HCT116 (cell line): ENCODE measurements around the gene ITIH1. TPM values are rescaled to one million over a fixed set of nuclear protein-coding genes. Genes with fewer than 3 reads are reported as not detected.

Experiments used
- ATAC-seq: fragments of 200-7000 bp; cut with Tn5 transposase; 2 replicates; pipeline ENCODE4 v1.9.1; 2020; ENCODE audit warnings: mild to moderate bottlenecking, moderate library complexity
- BruUV-seq: library from RNA; stranded (reverse); fragments of 400-500 nt; replicated peaks from 2 replicates; lab custom pipeline; 2021; lab: Mats Ljungman, UMichigan
- CTCF ChIA-PET: fragments of 300-600 bp; sonication (Branson Sonifier 250); formaldehyde crosslinking; loops from one replicate; lab custom pipeline; 2021; ENCODE audit warnings: antibody characterized with exemption; lab: Charles Lee
- POLR2A ChIA-PET: fragments of 300-600, 350-600 bp; sonication (Branson Sonifier 250); formaldehyde crosslinking; loops from one replicate; lab custom pipeline; 2021; ENCODE audit warnings: antibody characterized with exemption; lab: Charles Lee
- RAD21 ChIA-PET, 2 experiments: fragments of 300-600 bp; sonication (Branson Sonifier 250); formaldehyde crosslinking; loops; one replicate each; lab custom pipeline; 2023; ENCODE audit warnings: low total read pairs in 2 of 2; ENCODE audit not compliant: uncharacterized antibody in 2 of 2, unreplicated experiment in 2 of 2, low non-redundant PET in 1 of 2; lab: Charles Lee
- DNase-seq: peaks from one replicate; pipeline ENCODE4 v3.0.0-alpha.2; 2010; ENCODE audit warnings: low read depth, low spot score
- H2AFZ ChIP-seq: fragments of 200-600 bp; shearing (Covaris generic), sonication (generic); 2 replicates; pipeline ENCODE4 v1.6.1; 2017; ENCODE audit warnings: low read depth, mixed run types, mixed read lengths, antibody characterized with exemption, low read length; ENCODE audit not compliant: poor library complexity, severe bottlenecking
- H3K27ac ChIP-seq: 2 replicates; pipeline ENCODE4 v1.5.1; 2012; ENCODE audit warnings: low read depth, low read length
- H3K27me3 ChIP-seq: fragments of 200-600 bp; sonication (generic); 2 replicates; pipeline ENCODE4 v1.6.1; 2016; ENCODE audit warnings: mixed run types, low read length, mixed read lengths; ENCODE audit not compliant: insufficient read depth
- H3K36me3 ChIP-seq, 2 experiments: fragments of 200-500 bp in 1 of 2; fragments of 200-600 bp in 1 of 2; sonication (Bioruptor generic) in 1 of 2; sonication (generic) in 1 of 2; 2 replicates each; pipeline versions ENCODE4 v1.5.1 to v1.6.1; 2014 to 2016; ENCODE audit warnings: low read length in 2 of 2, inconsistent platforms in 1 of 2, mixed read lengths in 1 of 2, mixed run types in 1 of 2; ENCODE audit not compliant: insufficient read depth in 2 of 2, control insufficient read depth in 1 of 2
- H3K4me1 ChIP-seq, 2 experiments: fragments of 200-600 bp in 1 of 2; sonication (generic) in 1 of 2; 2 replicates each; pipeline versions ENCODE4 v1.5.1 to v1.6.1; 2012 to 2017; ENCODE audit warnings: low read length in 2 of 2, inconsistent platforms in 1 of 2, mild to moderate bottlenecking in 1 of 2, mixed read lengths in 1 of 2, mixed run types in 1 of 2, moderate library complexity in 1 of 2; ENCODE audit not compliant: insufficient read depth in 2 of 2, control insufficient read depth in 1 of 2
- H3K4me2 ChIP-seq: fragments of 200-600 bp; sonication (generic); 2 replicates; pipeline ENCODE4 v1.6.1; 2017; ENCODE audit warnings: mixed run types, low read length, mixed read lengths
- H3K4me3 ChIP-seq, 2 experiments: fragments of 200-600 bp in 1 of 2; sonication (generic) in 1 of 2; replicated peaks in 1 of 2; 2 replicates each; pipeline ENCODE4 v1.5.1; 2011 to 2016; ENCODE audit warnings: low read length in 2 of 2, control low read depth in 1 of 2, low read depth in 1 of 2, mild to moderate bottlenecking in 1 of 2, mixed read lengths in 1 of 2, mixed run types in 1 of 2
- H3K79me2 ChIP-seq: fragments of 200-600 bp; sonication (generic); 2 replicates; pipeline ENCODE4 v1.6.1; 2017; ENCODE audit warnings: mild to moderate bottlenecking, mixed run types, low read length, moderate library complexity, mixed read lengths; ENCODE audit not compliant: insufficient read depth
- H3K9ac ChIP-seq: fragments of 200-600 bp; sonication (generic); 2 replicates; pipeline ENCODE4 v1.6.1; 2016; ENCODE audit warnings: low read length, mixed read lengths
- H3K9me2 ChIP-seq: fragments of 200-600 bp; sonication (generic), shearing (Covaris generic); 2 replicates; pipeline ENCODE4 v1.6.1; 2017; ENCODE audit warnings: mixed run types, mild to moderate bottlenecking, moderate library complexity; ENCODE audit not compliant: insufficient read depth
- H3K9me3 ChIP-seq, 2 experiments: fragments of 200-500 bp in 1 of 2; fragments of 200-600 bp in 1 of 2; sonication (Bioruptor generic) in 1 of 2; sonication (generic) in 1 of 2; 2 replicates each; pipeline ENCODE4 v1.6.1; 2014 to 2017; ENCODE audit warnings: low read length in 2 of 2, mixed read lengths in 2 of 2, inconsistent platforms in 1 of 2, low read depth in 1 of 2, mild to moderate bottlenecking in 1 of 2, mixed run types in 1 of 2, moderate library complexity in 1 of 2; ENCODE audit not compliant: control insufficient read depth in 1 of 2, insufficient read depth in 1 of 2
- H4K20me1 ChIP-seq: fragments of 200-600 bp; sonication (generic), shearing (Covaris generic); 2 replicates; pipeline ENCODE4 v1.6.1; 2017; ENCODE audit warnings: mixed run types, mild to moderate bottlenecking, moderate library complexity; ENCODE audit not compliant: insufficient read depth
- CTCF ChIP-seq, 3 experiments: fragments of 200-600 bp in 1 of 3; sonication (generic) in 1 of 3; IDR thresholded peaks in 2 of 3; conservative IDR thresholded peaks in 1 of 3; 2 replicates each; pipeline ENCODE4 v1.5.1; 2012 to 2017; ENCODE audit warnings: low read depth in 2 of 3, low read length in 2 of 3, antibody characterized with exemption in 1 of 3, borderline replicate concordance in 1 of 3, control low read depth in 1 of 3, mild to moderate bottlenecking in 1 of 3, mixed read lengths in 1 of 3, mixed run types in 1 of 3, moderate library complexity in 1 of 3; ENCODE audit not compliant: insufficient read depth in 1 of 3
- ELF1 ChIP-seq: IDR thresholded peaks from 2 replicates; pipeline ENCODE4 v1.6.1; 2012; ENCODE audit warnings: low read depth, borderline replicate concordance
- FOSL1 ChIP-seq: IDR thresholded peaks from 2 replicates; pipeline ENCODE4 v1.6.1; 2012; ENCODE audit warnings: low read depth
- JUND ChIP-seq: IDR thresholded peaks from 2 replicates; pipeline ENCODE4 v1.6.1; 2012
- RAD21 ChIP-seq: IDR thresholded peaks from 2 replicates; pipeline ENCODE4 v1.6.1; 2012; ENCODE audit warnings: low read depth, mild to moderate bottlenecking
- REST ChIP-seq: IDR thresholded peaks from 2 replicates; pipeline ENCODE4 v1.6.1; 2012; ENCODE audit warnings: low read depth
- TCF7L2 ChIP-seq: IDR thresholded peaks from 2 replicates; pipeline ENCODE4 v1.7.0; 2011; ENCODE audit warnings: borderline replicate concordance, inconsistent platforms; ENCODE audit not compliant: insufficient read depth, insufficient read length; ENCODE audit errors: extremely low read depth
- ZFX ChIP-seq: fragments of 450-650 bp; IDR thresholded peaks from 2 replicates; pipeline ENCODE4 v1.6.1; 2017
- intact Hi-C: fragments of 100-400 bp; cut with micrococcal nuclease; formaldehyde crosslinking; loops from 2 replicates; pipeline ENCODE4 v1.10.0; 2022
- total RNA-seq: library from RNA; stranded (reverse); gene quantifications from one replicate; pipeline ENCODE4 v1.2.1, GENCODE V29; 2021; ENCODE audit not compliant: unreplicated experiment

The ITIH1 gene
- total RNA-seq, 1 experiment from 2014 or later, result 0.37 TPM

DNA sequence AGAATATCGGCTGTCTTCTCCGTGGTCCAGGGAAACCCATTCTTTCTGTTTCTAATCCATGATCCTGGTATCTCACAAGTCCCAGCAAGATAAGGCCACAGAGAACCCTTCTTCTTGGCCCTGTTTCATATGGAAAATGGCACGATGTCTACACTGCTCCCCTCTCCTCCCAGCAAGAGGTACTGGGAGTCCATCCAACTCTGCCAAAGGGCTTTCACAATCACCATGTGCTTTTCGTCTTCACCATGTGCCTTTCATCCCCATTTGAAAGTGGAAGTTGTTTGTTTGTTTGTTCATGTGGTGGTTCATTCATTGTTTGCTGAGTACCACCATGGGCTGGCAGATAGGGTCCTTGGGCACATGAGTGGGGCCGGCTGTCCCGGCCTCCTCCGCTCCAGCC lies 22.7 kb downstream of the ITIH1 start (continued):
- TF ChIP-seq CTCF (IDR thresholded peaks at IDR 0.05 in 2 of 3, conservative IDR thresholded peaks at IDR 0.05 in 1 of 3; ENCODE audit: borderline replicate concordance in 1 of 3, insufficient read depth in 1 of 3, low read depth in 2 of 3, low read length in 2 of 3) (no peak), ZFX (no peak), ELF1 (no peak), REST (no peak)
- TF ChIP-seq, all 23 proteins: peak for 0

DNA sequence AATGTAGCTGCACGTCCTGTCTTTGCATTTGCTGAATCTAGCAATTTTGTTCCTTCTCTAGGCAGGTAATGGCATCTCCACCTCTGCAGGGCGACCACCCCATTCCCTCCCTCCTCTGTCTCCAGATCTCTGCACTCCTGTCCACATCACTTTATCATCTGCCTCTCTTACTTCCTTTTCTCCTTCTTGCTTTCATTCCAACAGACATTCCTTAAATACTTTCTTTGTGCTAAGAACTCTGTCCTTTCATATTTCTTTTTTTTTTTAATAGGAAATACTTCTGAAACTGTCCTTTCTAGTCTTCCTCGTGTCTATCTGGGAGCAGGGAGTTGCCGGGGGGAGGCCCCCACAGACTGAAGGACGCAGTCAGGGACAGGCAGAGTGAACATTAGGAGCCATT lies 24.4 kb downstream of the ITIH1 start:
- Histone ChIP-seq H3K9ac (no peak overlapping the region), H3K9me3 (no peaks in the 10 kb centered on the region), H3K27ac (no peak overlapping the region), H3K27me3 (no peaks in the 10 kb centered on the region), H3K9me2 (no peaks in the 10 kb centered on the region), H3K4me1 (peaks cover 0 to 7% of the 10 kb centered on the region in 2 experiments; a peak in 1 of 4 replicates), H3K4me3 (no peak overlapping the region), H2AFZ (no peak overlapping the region), H3K36me3 (no peaks in the 10 kb centered on the region), H4K20me1 (no peaks in the 10 kb centered on the region), H3K79me2 (no peaks in the 10 kb centered on the region), H3K4me2 (no peak overlapping the region)
- ChIA-PET RAD21 (no interaction called here), POLR2A (no interaction called here), CTCF (no interaction called here)
- intact Hi-C loops, result no loop called here
- ATAC-seq (no peak), DNase-seq (no peak)
- no peak for TF ChIP-seq JUND
- no peak for TF ChIP-seq ELF1
- no peak for TF ChIP-seq RAD21
- no peak for TF ChIP-seq FOSL1
- TF ChIP-seq TCF7L2, result no peak
- no TSS peak for BruUV-seq
